HFF-Myc (cell line): ENCODE results near the gene CASP5.
A peak's percentile ranks its signal among the peaks of the same experiment; 100 is the strongest.

Experiments used
- DNase-seq: peaks from one replicate; pipeline ENCODE4 v3.0.0-alpha.2; 2011; ENCODE audit warnings: low read depth; ENCODE audit errors: extremely low read depth
- H3K4me3 ChIP-seq: replicated peaks from 2 replicates; pipeline ENCODE4 v1.5.1; 2011; ENCODE audit warnings: low read depth, mild to moderate bottlenecking, control low read depth, low read length
- TF ChIP-seq, protein P1 (sequence below): IDR thresholded peaks from 2 replicates; pipeline ENCODE4 v1.5.1; 2012; ENCODE audit warnings: mild to moderate bottlenecking, low read depth, low read length, control low read depth; ENCODE audit errors: missing control alignments

CASP5 gene

GRCh38 chr11:105000797-105001196 lies 22.2 kb downstream of the CASP5 start:
- TF ChIP-seq, protein P1, sequence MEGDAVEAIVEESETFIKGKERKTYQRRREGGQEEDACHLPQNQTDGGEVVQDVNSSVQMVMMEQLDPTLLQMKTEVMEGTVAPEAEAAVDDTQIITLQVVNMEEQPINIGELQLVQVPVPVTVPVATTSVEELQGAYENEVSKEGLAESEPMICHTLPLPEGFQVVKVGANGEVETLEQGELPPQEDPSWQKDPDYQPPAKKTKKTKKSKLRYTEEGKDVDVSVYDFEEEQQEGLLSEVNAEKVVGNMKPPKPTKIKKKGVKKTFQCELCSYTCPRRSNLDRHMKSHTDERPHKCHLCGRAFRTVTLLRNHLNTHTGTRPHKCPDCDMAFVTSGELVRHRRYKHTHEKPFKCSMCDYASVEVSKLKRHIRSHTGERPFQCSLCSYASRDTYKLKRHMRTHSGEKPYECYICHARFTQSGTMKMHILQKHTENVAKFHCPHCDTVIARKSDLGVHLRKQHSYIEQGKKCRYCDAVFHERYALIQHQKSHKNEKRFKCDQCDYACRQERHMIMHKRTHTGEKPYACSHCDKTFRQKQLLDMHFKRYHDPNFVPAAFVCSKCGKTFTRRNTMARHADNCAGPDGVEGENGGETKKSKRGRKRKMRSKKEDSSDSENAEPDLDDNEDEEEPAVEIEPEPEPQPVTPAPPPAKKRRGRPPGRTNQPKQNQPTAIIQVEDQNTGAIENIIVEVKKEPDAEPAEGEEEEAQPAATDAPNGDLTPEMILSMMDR: peak; percentile 63
- no peak overlapping the region for H3K4me3 ChIP-seq
- no peak for DNase-seq

DNA sequence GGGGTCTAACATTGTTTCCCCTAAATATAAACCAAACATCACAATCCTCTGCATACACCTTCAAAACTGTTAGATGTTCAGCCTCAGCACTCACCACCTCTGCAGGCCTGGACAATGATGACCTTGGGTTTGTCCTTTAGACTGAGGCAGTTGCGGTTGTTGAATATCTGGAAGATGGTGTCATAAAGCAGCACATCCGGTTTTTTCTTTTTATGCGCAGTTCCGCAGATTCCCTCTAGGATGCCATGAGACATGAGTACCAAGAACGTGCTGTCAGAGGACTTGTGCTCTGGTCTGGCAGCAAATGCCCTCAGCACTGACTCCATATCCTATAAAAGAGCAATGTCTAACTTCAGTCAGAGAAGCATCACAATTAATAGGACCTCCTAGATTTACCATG lies 22.8 kb downstream of the CASP5 start:
- DNase-seq: peak; percentile 33
- TF ChIP-seq, protein P1: peak; percentile 27
- no peak overlapping the region for H3K4me3 ChIP-seq

GRCh38 chr11:104999721-105000120 lies 23.2 kb downstream of the CASP5 start:
- TF ChIP-seq, protein P1: no peak
- H3K4me3 ChIP-seq: no peak overlapping the region
- DNase-seq: no peak

- H3K4me3 ChIP-seq: no peak overlapping the region
- no peak for DNase-seq
These were observed 25.7 kb downstream of the CASP5 start for GRCh38 chr11:104997288-104997687.

GRCh38 chr11:104995001-104995408 lies 28.0 kb downstream of the CASP5 start:
- H3K4me3 ChIP-seq: no peak overlapping the region
- TF ChIP-seq, protein P1: no peak

More at GRCh38 chr11:104997288-104997687, 25.7 kb downstream of the CASP5 start:
- TF ChIP-seq, protein P1: no peak

DNA sequence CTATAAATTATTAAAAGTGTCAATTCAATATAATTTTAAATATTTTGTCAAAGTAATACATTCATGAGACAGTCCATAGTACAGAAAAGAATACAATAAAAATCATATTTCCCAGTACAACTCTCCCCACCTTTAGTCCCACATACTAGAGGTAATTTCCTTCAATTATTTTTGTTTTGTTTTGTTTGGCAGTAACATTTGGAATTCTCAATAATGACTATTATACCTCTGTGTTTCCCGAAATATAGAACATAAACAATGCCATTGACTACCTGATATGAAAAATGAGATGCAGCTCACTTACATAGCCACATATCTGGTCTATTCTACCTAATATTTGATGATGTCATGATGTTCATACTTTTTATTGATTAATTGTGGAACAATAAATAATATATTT lies 30.2 kb downstream of the CASP5 start:
- TF ChIP-seq, protein P1: no peak
- no peak for DNase-seq
- no peak overlapping the region for H3K4me3 ChIP-seq

More at GRCh38 chr11:104995001-104995408, 28.0 kb downstream of the CASP5 start:
- no peak for DNase-seq

- no peak overlapping the region for H3K4me3 ChIP-seq
- DNase-seq: no peak
- TF ChIP-seq, protein P1: no peak
These were observed 31.0 kb downstream of the CASP5 start for GRCh38 chr11:104991994-104992393.
